DOHH2 (cell line): Measurements from ENCODE around the gene MED26.

Experiments
- EZH2phosphoT487 ChIP-seq: fragments of 200-600 bp; sonication (generic); IDR thresholded peaks from 2 replicates; pipeline ENCODE4 v1.6.1; 2017; ENCODE audit warnings: borderline replicate concordance, mild to moderate bottlenecking, antibody characterized with exemption, low read length, moderate library complexity, mixed read lengths
- TF ChIP-seq, protein P1 (sequence below): fragments of 200-600 bp; sonication (generic); IDR thresholded peaks from one replicate; pipeline ENCODE4 v1.5.1; 2014; ENCODE audit warnings: antibody characterized with exemption, mild to moderate bottlenecking, low read depth, low read length; ENCODE audit not compliant: poor library complexity, severe bottlenecking

DNA sequence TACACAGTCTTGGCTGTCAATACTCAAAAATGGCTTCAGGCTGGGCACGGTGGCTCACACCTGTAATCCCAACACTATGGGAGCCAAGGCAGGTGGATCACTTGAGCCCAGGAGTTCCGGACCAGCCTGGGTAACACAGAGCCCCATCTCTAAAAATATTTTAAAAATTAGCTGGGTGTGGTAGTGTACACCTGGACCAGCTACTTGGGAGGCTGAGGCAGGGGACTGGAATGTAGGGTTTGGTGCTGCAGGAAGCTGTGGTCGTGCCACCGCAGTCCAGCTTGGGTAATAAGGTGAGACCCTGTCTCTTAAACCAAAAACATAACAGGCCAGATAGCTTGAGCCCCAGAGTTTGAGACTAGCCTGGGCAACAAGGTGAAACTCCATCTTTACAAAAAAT lies 79.0 kb downstream of the MED26 start:
- TF ChIP-seq, protein P1, sequence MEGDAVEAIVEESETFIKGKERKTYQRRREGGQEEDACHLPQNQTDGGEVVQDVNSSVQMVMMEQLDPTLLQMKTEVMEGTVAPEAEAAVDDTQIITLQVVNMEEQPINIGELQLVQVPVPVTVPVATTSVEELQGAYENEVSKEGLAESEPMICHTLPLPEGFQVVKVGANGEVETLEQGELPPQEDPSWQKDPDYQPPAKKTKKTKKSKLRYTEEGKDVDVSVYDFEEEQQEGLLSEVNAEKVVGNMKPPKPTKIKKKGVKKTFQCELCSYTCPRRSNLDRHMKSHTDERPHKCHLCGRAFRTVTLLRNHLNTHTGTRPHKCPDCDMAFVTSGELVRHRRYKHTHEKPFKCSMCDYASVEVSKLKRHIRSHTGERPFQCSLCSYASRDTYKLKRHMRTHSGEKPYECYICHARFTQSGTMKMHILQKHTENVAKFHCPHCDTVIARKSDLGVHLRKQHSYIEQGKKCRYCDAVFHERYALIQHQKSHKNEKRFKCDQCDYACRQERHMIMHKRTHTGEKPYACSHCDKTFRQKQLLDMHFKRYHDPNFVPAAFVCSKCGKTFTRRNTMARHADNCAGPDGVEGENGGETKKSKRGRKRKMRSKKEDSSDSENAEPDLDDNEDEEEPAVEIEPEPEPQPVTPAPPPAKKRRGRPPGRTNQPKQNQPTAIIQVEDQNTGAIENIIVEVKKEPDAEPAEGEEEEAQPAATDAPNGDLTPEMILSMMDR: no peak
- no peak for TF ChIP-seq EZH2phosphoT487
